Measurements from ENCODE around the gene RALGPS1.

DNA sequence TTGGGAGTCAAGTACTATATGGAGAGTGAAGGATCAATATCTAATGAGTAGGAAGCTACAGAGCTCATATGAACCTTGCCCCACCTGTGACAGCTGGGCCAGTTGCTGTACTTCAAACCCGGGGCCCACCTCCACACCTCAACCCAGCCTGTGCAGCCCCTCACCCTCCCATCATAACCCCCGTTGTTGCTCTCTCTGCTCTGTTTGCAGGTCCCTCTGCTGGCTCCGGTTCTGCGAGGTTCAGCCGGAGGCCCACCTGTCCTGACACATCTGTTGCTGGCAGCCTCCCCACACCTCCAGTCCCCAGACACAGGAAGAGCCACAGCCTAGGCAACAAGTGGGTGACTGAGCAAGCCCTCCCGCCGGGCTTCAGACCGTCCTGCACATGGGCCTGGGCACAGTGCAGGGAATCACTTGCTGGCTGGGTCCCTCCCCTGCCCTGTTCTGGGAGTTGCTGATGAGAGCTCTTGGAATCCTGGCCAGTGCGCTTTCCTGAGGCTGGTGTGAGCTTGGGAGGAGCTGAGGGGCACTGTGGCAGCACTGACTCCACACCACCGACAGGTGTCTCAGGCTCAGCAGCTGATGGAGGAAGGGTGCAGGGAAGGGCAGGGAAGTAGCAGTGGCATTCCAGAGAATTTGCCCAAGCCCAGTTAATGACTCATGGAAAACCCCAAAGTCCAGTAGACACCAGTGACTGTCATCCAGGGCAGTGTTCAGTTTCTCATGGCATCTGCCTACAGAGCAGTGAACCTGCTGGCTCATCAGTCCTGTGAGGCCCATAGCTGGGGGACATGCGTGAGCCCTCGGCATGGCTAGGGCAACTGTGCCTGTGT lies 280.5 kb downstream of the RALGPS1 start:
- TF ChIP-seq, protein P1, sequence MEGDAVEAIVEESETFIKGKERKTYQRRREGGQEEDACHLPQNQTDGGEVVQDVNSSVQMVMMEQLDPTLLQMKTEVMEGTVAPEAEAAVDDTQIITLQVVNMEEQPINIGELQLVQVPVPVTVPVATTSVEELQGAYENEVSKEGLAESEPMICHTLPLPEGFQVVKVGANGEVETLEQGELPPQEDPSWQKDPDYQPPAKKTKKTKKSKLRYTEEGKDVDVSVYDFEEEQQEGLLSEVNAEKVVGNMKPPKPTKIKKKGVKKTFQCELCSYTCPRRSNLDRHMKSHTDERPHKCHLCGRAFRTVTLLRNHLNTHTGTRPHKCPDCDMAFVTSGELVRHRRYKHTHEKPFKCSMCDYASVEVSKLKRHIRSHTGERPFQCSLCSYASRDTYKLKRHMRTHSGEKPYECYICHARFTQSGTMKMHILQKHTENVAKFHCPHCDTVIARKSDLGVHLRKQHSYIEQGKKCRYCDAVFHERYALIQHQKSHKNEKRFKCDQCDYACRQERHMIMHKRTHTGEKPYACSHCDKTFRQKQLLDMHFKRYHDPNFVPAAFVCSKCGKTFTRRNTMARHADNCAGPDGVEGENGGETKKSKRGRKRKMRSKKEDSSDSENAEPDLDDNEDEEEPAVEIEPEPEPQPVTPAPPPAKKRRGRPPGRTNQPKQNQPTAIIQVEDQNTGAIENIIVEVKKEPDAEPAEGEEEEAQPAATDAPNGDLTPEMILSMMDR (conservative IDR thresholded peaks at IDR 0.05; ENCODE audit: low read length): 0 out of 2 replicates have a peak, but pooled peaks have one; percentile 26
- TF ChIP-seq EZH2phosphoT487 (IDR thresholded peaks at IDR 0.05; ENCODE audit: borderline replicate concordance, low read depth, low read length): no peak

All from OCI-LY7 (cell line).